AG04450 (cell line): ENCODE data around the gene FCN2. TPM values are rescaled to one million over a fixed set of nuclear protein-coding genes. Genes with fewer than 3 reads are reported as not detected.

Source experiments
- CTCF ChIA-PET: fragments of 300-600, 350-600 bp; formaldehyde crosslinking; extraction: SDS; loops from one replicate; lab custom pipeline; 2022; ENCODE audit warnings: antibody characterized with exemption, inconsistent platforms; lab: Charles Lee
- POLR2A ChIA-PET: fragments of 350-600 bp; formaldehyde crosslinking; extraction: SDS; loops from one replicate; lab custom pipeline; 2021; ENCODE audit warnings: antibody characterized with exemption, inconsistent platforms; lab: Yijun Ruan, JAX
- DNase-seq: peaks from one replicate; pipeline ENCODE4 v3.0.0-alpha.2; 2011; ENCODE audit warnings: low read depth, low spot score
- H3K27ac ChIP-seq: one replicate; pipeline ENCODE4 v1.5.1; 2012; ENCODE audit warnings: low read depth, low read length, control low read depth
- H3K27me3 ChIP-seq: one replicate; pipeline ENCODE4 v1.6.0; 2012; ENCODE audit warnings: low read length; ENCODE audit not compliant: control insufficient read depth, insufficient read depth
- H3K4me3 ChIP-seq: 2 replicates; pipeline ENCODE4 v1.5.1; 2011; ENCODE audit warnings: mild to moderate bottlenecking, low read depth, low read length, control low read depth
- H3K9me3 ChIP-seq: 2 replicates; pipeline ENCODE4 v1.5.1; 2012; ENCODE audit warnings: low read length; ENCODE audit not compliant: control insufficient read depth, insufficient read depth
- polyA plus RNA-seq: library from polyadenylated mRNA; depleted of rRNA; stranded (reverse); fragments of >200 nt; gene quantifications from 2 replicates; pipeline ENCODE4 v1.2.3, GENCODE V29; 2011
- TF ChIP-seq, protein P1 (sequence below): IDR thresholded peaks from 2 replicates; pipeline ENCODE4 v1.5.1; 2011; ENCODE audit warnings: low read depth, low read length, control low read depth, inconsistent platforms

FCN2 gene
- polyA plus RNA-seq, 1 experiment = not detected

DNA sequence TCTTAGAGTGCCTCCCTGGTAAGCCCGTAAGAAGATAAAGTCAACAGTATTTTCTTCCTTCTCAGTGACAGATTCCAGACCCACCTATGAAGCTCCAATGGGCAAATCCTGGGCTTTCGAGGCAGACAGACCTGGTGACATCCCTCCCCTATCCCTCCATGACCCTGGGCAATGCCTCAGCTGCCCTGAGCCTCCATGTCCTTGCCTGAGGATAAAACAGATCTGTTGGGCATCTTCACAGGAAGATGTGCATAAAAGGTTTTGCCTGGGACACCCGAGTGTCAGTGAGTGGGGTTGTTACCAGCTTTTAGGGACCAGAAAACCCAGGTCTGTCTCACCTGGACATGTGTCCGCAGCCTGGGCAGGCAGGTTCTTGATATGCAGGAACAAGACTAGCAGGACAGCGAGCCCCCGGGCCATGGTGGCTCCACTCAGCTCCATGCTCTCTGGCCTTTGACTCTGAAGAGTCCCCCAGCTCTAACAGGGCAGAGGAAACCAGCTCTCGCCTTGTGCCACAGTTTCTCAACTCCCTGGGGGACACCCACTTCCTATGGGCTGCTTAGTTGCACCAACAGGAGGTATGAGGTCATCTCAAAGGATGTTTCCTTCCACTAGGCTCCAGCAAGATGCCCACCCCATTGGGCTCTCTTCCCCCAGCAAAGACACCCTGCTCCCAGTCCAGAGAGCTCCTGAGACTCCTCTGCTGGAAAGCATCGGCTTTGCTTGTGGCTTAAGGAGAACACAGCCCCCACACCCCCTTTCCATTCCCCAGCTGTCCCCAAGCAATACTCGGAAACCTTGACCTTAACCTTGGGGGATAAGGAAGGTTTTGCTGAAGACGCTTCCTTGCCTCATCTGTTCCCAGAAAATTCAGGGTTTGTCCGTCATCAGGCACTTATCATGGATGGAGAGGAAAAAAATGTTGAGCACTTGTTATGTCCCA is 37.1 kb downstream of the FCN2 start, which contains the start of gene FCN1:
FCN1 (minus strand) TSS at position 482 of the 943 bp plus-strand sequence; CDS start at position 441, 41 bp downstream.
- ChIA-PET CTCF (no interaction called here), POLR2A (no interaction called here)
- Histone ChIP-seq H3K9me3 (peaks cover 3% of the 10 kb centered on the region; the same call in 1 of the 2 replicates), H3K27me3 (peaks cover 3% of the 10 kb centered on the region), H3K27ac (no peak within 1 kb of the TSS), H3K4me3 (no peak within 1 kb of the TSS)
- TF ChIP-seq, protein P1, sequence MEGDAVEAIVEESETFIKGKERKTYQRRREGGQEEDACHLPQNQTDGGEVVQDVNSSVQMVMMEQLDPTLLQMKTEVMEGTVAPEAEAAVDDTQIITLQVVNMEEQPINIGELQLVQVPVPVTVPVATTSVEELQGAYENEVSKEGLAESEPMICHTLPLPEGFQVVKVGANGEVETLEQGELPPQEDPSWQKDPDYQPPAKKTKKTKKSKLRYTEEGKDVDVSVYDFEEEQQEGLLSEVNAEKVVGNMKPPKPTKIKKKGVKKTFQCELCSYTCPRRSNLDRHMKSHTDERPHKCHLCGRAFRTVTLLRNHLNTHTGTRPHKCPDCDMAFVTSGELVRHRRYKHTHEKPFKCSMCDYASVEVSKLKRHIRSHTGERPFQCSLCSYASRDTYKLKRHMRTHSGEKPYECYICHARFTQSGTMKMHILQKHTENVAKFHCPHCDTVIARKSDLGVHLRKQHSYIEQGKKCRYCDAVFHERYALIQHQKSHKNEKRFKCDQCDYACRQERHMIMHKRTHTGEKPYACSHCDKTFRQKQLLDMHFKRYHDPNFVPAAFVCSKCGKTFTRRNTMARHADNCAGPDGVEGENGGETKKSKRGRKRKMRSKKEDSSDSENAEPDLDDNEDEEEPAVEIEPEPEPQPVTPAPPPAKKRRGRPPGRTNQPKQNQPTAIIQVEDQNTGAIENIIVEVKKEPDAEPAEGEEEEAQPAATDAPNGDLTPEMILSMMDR = no peak
- DNase-seq = no peak

DNA sequence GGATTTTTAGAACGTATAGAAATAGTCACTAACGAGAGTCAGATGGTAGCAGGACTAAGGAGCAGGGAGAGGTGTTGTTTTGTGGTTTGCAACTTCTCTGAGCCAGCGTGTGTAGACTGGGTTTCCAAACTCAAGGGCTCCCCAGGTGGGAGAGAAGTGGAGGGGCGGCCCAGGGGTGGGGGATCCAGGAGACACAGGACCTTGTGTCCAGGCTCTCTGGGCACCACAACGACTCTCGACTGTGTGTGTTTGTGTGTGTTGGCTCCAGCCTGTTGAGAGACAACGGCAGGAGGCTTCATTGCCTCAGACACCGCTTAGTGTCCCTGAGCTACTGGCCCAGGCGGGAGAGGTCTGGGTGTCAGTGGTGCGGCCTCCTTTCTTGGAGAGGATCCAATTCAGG is 38.0 kb downstream of the FCN2 start:
- CTCF ChIA-PET = no interaction called here
- H3K27me3 ChIP-seq = peaks cover 3% of the 10 kb centered on the region
- no peak overlapping the region for H3K27ac ChIP-seq
- H3K9me3 ChIP-seq = peaks cover 3% of the 10 kb centered on the region; the same call in 1 of the 2 replicates
- POLR2A ChIA-PET = no interaction called here
- TF ChIP-seq, protein P1 = no peak
- no peak for DNase-seq
- no peak overlapping the region for H3K4me3 ChIP-seq

DNA sequence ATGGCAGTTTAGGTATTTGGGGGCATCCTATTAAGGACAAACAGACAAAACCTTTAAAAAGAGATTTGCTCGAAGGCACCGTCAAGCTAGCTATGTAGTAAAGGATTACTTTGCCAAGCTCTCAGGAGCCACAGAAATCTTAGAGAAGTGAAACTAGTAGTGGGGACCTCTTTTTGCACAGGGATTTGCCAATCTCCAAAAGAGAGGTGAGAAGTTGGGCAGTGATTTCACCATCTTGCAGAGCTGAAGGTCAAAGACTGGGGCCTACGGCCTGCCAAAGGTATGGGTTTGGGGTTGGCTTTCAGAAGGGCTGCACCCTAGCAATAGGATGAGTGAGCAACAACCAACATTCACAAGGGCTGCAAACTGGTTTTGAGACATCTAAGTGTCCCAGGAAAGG is 38.7 kb downstream of the FCN2 start:
- CTCF ChIA-PET = no interaction called here
- H3K9me3 ChIP-seq = peaks cover 3% of the 10 kb centered on the region; the same call in 1 of the 2 replicates
- TF ChIP-seq, protein P1 = no peak
- H3K27me3 ChIP-seq = peaks cover 3% of the 10 kb centered on the region
- POLR2A ChIA-PET = no interaction called here
- H3K4me3 ChIP-seq = no peak overlapping the region
- no peak overlapping the region for H3K27ac ChIP-seq
- DNase-seq = no peak

DNA sequence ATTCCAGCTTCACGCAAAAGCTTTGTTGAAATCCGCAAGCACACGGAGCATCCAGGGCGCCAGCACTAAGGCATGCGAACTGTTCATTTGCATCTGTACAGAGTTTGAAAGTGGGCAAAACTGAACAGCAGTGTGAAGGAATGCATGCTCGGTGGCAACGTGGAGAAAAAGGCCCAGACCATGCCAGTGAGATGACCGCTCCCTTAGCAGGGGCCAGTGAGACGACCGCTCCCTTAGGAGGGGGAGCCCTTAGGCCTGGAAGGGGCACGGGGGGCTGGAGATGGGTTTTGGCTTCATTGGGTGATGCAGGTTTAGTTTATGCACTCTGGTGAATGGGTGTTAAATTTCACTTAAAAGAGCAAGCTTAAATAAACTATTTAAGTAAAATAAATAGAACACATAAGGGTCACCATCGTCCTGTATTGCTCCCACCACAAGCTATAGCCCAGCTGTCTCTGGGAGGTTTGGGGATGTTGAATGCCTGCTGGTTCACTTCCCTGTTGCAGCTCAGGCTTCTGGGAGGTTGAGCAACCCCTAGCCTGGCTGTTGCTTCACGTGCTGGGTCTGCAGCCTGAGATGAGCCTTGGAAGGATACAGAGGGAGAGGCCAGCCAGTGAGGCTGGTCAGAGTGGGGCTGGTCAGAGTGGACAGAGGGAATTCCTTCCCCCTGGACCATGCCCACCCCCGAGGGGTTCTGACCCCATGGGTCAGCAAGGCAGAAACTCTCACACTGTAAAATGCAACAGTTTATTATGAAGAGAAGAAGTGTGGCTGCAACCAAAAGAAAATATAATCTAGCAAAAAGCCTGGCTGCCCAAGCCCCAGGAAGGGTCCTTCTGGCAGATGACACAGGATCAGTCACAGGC is 41.7 kb downstream of the FCN2 start:
- TF ChIP-seq, protein P1 = no peak
- Histone ChIP-seq H3K4me3 (no peak overlapping the region), H3K27me3 (peaks cover 3% of the 10 kb centered on the region), H3K27ac (no peak overlapping the region), H3K9me3 (peaks cover 3% of the 10 kb centered on the region; the same call in 1 of the 2 replicates)
- DNase-seq = no peak
- POLR2A ChIA-PET = interaction anchor here (1.3 kb wide), 1 partner anchor 51 kb away, joined by 3 read pairs; no protein-coding TSS in a partner anchor
- CTCF ChIA-PET = no interaction called here
